T-helper 1 cell treated with Interleukin-12 subunit alpha and Interleukin-12 subunit beta and Interleukin-4 antibody, amounts not matched to agents 30 ng/mL and 1 ng/mL, for 36 hours (primary cell): Measurements from ENCODE around the gene CLCN7. TPM values are rescaled to one million over a fixed set of nuclear protein-coding genes. Genes with fewer than 3 reads are reported as not detected.

Experiments used
- intact Hi-C: fragments of 100-400 bp; cut with micrococcal nuclease; formaldehyde crosslinking; loops from one replicate; pipeline ENCODE4 v1.15.1; 2024
- total RNA-seq: library from RNA; stranded (reverse); gene quantifications from 2 replicates; pipeline ENCODE4 v1.2.3, GENCODE V29; 2022

CLCN7 gene
- total RNA-seq: 80.8 and 81.0 TPM in 2 replicates

- intact Hi-C loops: loop anchor here (1.0 to 5.0 kb wide), 6 partner anchors 18 to 298 kb away; partner anchors contain the start of genes CRAMP1, EME2, IFT140 and MRPS34
These were observed at the start of gene CLCN7 for GRCh38 chr16:1474796-1475551. Gene CLCN7, minus strand, starts transcription at chr16:1475028. Its CDS starts 54 bp downstream, at chr16:1474974.

GRCh38 chr16:1524366-1524765 lies 49.5 kb upstream of the CLCN7 start:
- intact Hi-C loops: no loop called here

- intact Hi-C loops: no loop called here
These were observed 48.9 kb upstream of the CLCN7 start for GRCh38 chr16:1523581-1524245.

- intact Hi-C loops: no loop called here
These were observed 45.6 kb upstream of the CLCN7 start for GRCh38 chr16:1520461-1520860.

GRCh38 chr16:1519831-1520230 lies 45.0 kb upstream of the CLCN7 start:
- intact Hi-C loops: no loop called here

GRCh38 chr16:1518626-1519135 lies 43.9 kb upstream of the CLCN7 start:
- intact Hi-C loops: no loop called here

GRCh38 chr16:1514507-1514906 lies 39.7 kb upstream of the CLCN7 start:
- intact Hi-C loops: no loop called here

GRCh38 chr16:1512774-1513173 lies 37.9 kb upstream of the CLCN7 start:
- intact Hi-C loops: no loop called here

GRCh38 chr16:1511662-1512569 lies 37.1 kb upstream of the CLCN7 start:
- intact Hi-C loops: no loop called here

GRCh38 chr16:1510941-1511351 lies 36.1 kb upstream of the CLCN7 start:
- intact Hi-C loops: no loop called here

GRCh38 chr16:1510272-1510671 lies 35.4 kb upstream of the CLCN7 start:
- intact Hi-C loops: no loop called here

- intact Hi-C loops: no loop called here
These were observed 34.7 kb upstream of the CLCN7 start for GRCh38 chr16:1509307-1510221.

GRCh38 chr16:1508494-1509187 lies 33.8 kb upstream of the CLCN7 start:
- intact Hi-C loops: no loop called here

- intact Hi-C loops: no loop called here
These were observed 31.8 kb upstream of the CLCN7 start for GRCh38 chr16:1506494-1507213.

- intact Hi-C loops: no loop called here
These were observed 31.1 kb upstream of the CLCN7 start for GRCh38 chr16:1505912-1506311.

- intact Hi-C loops: no loop called here
These were observed 30.4 kb upstream of the CLCN7 start for GRCh38 chr16:1505073-1505844.

GRCh38 chr16:1503110-1503955 lies 28.5 kb upstream of the CLCN7 start:
- intact Hi-C loops: no loop called here
